Keratinocyte (primary cell): ENCODE data around the gene PCDHGB1. TPM values are rescaled to one million over a fixed set of nuclear protein-coding genes. Genes with fewer than 3 reads are reported as not detected.

Experiments used
- DNase-seq: peaks from one replicate; pipeline ENCODE4 v3.0.0-alpha.2; 2011; ENCODE audit warnings: low read depth, missing footprints, low spot score
- FAIRE-seq: peaks from 2 replicates; lab custom pipeline; 2011; peaks lifted over from hg19 to GRCh38; lab: Jason Lieb, UNC
- H2AFZ ChIP-seq: 2 replicates; pipeline ENCODE4 v1.6.0; 2012; ENCODE audit warnings: low read length, control low read depth, inconsistent platforms; ENCODE audit not compliant: control insufficient read depth
- H3K27ac ChIP-seq: 2 replicates; pipeline ENCODE4 v1.5.1; 2011; ENCODE audit warnings: low read length; ENCODE audit not compliant: control insufficient read depth, insufficient read depth
- H3K27me3 ChIP-seq: 3 replicates; pipeline ENCODE4 v1.6.0; 2011; ENCODE audit warnings: low read length; ENCODE audit not compliant: control insufficient read depth, insufficient read depth; ENCODE audit errors: extremely low read depth
- H3K36me3 ChIP-seq, 2 experiments: 2 replicates in 1 of 2; 3 replicates in 1 of 2; pipeline ENCODE4 v1.5.1; 2011; ENCODE audit warnings: low read length in 2 of 2, mild to moderate bottlenecking in 1 of 2; ENCODE audit not compliant: control insufficient read depth in 2 of 2, insufficient read depth in 2 of 2; ENCODE audit errors: extremely low read depth in 1 of 2
- H3K4me1 ChIP-seq: 3 replicates; pipeline ENCODE4 v1.5.1; 2011; ENCODE audit warnings: low read length; ENCODE audit not compliant: control insufficient read depth, insufficient read depth; ENCODE audit errors: extremely low read depth
- H3K4me2 ChIP-seq: 3 replicates; pipeline ENCODE4 v1.6.0; 2011; ENCODE audit warnings: low read depth, low read length; ENCODE audit not compliant: control insufficient read depth, insufficient read depth; ENCODE audit errors: extremely low read depth
- H3K4me3 ChIP-seq, 3 experiments: fragments of 200-600 bp in 1 of 3; sonication (generic) in 1 of 3; 2 replicates in 2 of 3; 3 replicates in 1 of 3; pipeline ENCODE4 v1.5.1; 2011 to 2016; ENCODE audit warnings: low read length in 3 of 3, mild to moderate bottlenecking in 3 of 3, control low read depth in 2 of 3, inconsistent platforms in 1 of 3, low read depth in 1 of 3, mixed read lengths in 1 of 3, mixed run types in 1 of 3, moderate library complexity in 1 of 3; ENCODE audit not compliant: control insufficient read depth in 2 of 3, insufficient read depth in 2 of 3; ENCODE audit errors: extremely low read depth in 1 of 3
- H3K79me2 ChIP-seq: 2 replicates; pipeline ENCODE4 v1.6.0; 2012; ENCODE audit warnings: low read length; ENCODE audit not compliant: control insufficient read depth, insufficient read depth
- H3K9ac ChIP-seq: 3 replicates; pipeline ENCODE4 v1.6.0; 2011; ENCODE audit warnings: low read length; ENCODE audit not compliant: control insufficient read depth, insufficient read depth; ENCODE audit errors: extremely low read depth
- H3K9me1 ChIP-seq: 3 replicates; pipeline ENCODE4 v1.6.0; 2011; ENCODE audit warnings: low read length; ENCODE audit not compliant: control insufficient read depth, insufficient read depth; ENCODE audit errors: extremely low read depth
- H3K9me3 ChIP-seq: 2 replicates; pipeline ENCODE4 v1.5.1; 2012; ENCODE audit warnings: low read depth, low read length; ENCODE audit not compliant: control insufficient read depth
- H4K20me1 ChIP-seq: 3 replicates; pipeline ENCODE4 v1.6.0; 2011; ENCODE audit warnings: low read length; ENCODE audit not compliant: control insufficient read depth, insufficient read depth; ENCODE audit errors: extremely low read depth
- EZH2 ChIP-seq: IDR thresholded peaks from one replicate; pipeline ENCODE4 v1.6.1; 2012; ENCODE audit warnings: inconsistent platforms, mild to moderate bottlenecking, low read length, moderate library complexity
- dilution Hi-C: fragments of 300-500 bp; cut with MboI; formaldehyde crosslinking; loops from one replicate; pipeline ENCODE4 v1.7.0; 2020; ENCODE audit warnings: low sequenced_read_pairs; ENCODE audit not compliant: extremely low pct_ligation_motif_present
- polyA plus RNA-seq, 5 experiments: library from polyadenylated mRNA; depleted of rRNA in 3 of 5; stranded (reverse) in 3 of 5; stranded (forward) in 1 of 5; unstranded in 1 of 5; fragments of >200 nt; gene quantifications; 1 replicate in 1 of 5; 2 replicates in 3 of 5; 3 replicates in 1 of 5; pipeline versions ENCODE4 v1.2.1 to v1.2.3, GENCODE V29; 2011 to 2012; ENCODE audit warnings: missing spikeins in 2 of 5, low read depth in 1 of 5, low replicate concordance in 1 of 5
- TF ChIP-seq, protein P1 (sequence below), 3 experiments: IDR thresholded peaks in 1 of 3; conservative IDR thresholded peaks in 1 of 3; optimal IDR thresholded peaks in 1 of 3; 2 replicates in 2 of 3; 3 replicates in 1 of 3; pipeline versions ENCODE3 to v1.5.1; 2011; ENCODE audit warnings: low read length in 3 of 3, mild to moderate bottlenecking in 3 of 3, moderate library complexity in 2 of 3, control low read depth in 1 of 3, inconsistent platforms in 1 of 3; ENCODE audit not compliant: insufficient read depth in 2 of 3; ENCODE audit errors: extremely low read depth in 1 of 3

Gene PCDHGB1
- polyA plus RNA-seq, 1 donor (not counting 4 experiments of a cell fraction or from before 2014, with no cell fraction given) = 0.08 TPM

DNA sequence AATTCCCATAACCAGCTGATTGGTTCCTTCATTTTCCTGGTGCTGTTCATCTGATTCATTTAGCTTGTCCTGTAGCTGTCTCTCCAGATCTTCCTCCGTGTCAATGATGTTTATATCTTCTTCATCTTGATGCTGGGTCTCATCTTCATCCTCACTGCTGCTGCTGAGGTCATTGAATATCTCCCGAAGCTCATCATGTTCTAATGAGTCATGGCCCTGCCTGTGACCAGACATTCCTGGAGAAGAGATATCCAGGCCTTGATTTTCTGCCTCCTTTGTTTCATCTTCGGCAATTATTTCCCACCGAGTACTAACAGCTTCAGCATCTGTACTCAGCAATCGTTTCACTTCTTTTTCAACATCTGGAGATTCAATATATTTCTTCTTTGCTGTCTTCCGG is 30.7 kb upstream of the PCDHGB1 start:
- peaks cover 1 to 12% of the 10 kb centered on the region in 2 experiments for H3K36me3 ChIP-seq
- no peak overlapping the region for H2AFZ ChIP-seq
- H3K9ac ChIP-seq = no peak overlapping the region
- no peak for DNase-seq
- peaks cover 22% of the 10 kb centered on the region for H3K9me3 ChIP-seq
- no peaks in the 10 kb centered on the region for H3K27me3 ChIP-seq
- H3K27ac ChIP-seq = no peak overlapping the region
- H3K4me3 ChIP-seq = peak overlapping the region in 2 of 3 experiments; percentile 97 to 98
- TF ChIP-seq, protein P1, sequence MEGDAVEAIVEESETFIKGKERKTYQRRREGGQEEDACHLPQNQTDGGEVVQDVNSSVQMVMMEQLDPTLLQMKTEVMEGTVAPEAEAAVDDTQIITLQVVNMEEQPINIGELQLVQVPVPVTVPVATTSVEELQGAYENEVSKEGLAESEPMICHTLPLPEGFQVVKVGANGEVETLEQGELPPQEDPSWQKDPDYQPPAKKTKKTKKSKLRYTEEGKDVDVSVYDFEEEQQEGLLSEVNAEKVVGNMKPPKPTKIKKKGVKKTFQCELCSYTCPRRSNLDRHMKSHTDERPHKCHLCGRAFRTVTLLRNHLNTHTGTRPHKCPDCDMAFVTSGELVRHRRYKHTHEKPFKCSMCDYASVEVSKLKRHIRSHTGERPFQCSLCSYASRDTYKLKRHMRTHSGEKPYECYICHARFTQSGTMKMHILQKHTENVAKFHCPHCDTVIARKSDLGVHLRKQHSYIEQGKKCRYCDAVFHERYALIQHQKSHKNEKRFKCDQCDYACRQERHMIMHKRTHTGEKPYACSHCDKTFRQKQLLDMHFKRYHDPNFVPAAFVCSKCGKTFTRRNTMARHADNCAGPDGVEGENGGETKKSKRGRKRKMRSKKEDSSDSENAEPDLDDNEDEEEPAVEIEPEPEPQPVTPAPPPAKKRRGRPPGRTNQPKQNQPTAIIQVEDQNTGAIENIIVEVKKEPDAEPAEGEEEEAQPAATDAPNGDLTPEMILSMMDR (optimal IDR thresholded peaks at IDR 0.05 in 1 of 3, IDR thresholded peaks at IDR 0.05 in 1 of 3, conservative IDR thresholded peaks at IDR 0.05 in 1 of 3; ENCODE audit: extremely low read depth in 1 of 3, insufficient read depth in 2 of 3, low read length in 3 of 3) = no peak
- no peaks in the 10 kb centered on the region for H3K9me1 ChIP-seq
- H3K4me1 ChIP-seq = peaks cover 8% of the 10 kb centered on the region
- no peaks in the 10 kb centered on the region for H4K20me1 ChIP-seq
- peaks cover 15% of the 10 kb centered on the region for H3K79me2 ChIP-seq
- FAIRE-seq = no peak
- dilution Hi-C loops = no loop called here
- H3K4me2 ChIP-seq = peak overlapping the region; percentile 87

DNA sequence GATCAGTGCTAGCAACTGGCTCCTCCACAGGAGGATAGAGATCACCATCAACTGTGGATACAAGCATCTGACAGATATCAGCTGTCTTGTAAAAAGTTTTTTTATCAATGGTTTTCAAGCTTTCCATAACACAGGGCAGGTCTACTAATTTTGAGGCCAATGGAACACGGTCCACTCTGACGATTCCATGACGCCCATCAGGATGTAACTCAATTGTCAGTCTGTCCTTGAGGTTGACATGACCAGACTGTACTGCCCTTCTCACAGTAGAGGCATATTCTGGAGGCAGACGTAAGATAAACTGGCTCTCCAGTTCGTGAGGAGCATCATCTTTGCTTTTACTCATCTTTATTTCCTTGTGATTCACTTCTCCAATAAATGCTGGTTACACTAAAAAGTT is 30.2 kb upstream of the PCDHGB1 start:
- Histone ChIP-seq H3K4me1 (peaks cover 8% of the 10 kb centered on the region), H3K27me3 (no peaks in the 10 kb centered on the region), H3K9ac (no peak overlapping the region), H3K9me1 (no peaks in the 10 kb centered on the region), H3K4me2 (peak overlapping the region; percentile 87), H3K79me2 (peaks cover 15% of the 10 kb centered on the region), H3K9me3 (peaks cover 22% of the 10 kb centered on the region), H2AFZ (no peak overlapping the region), H3K27ac (no peak overlapping the region), H3K36me3 (peaks cover 1 to 12% of the 10 kb centered on the region in 2 experiments), H4K20me1 (no peaks in the 10 kb centered on the region), H3K4me3 (peak overlapping the region; percentile 75 to 98 (median 97))
- FAIRE-seq (no peak), DNase-seq (no peak)
- no peak for TF ChIP-seq EZH2
- TF ChIP-seq, protein P1 (optimal IDR thresholded peaks at IDR 0.05 in 1 of 3, IDR thresholded peaks at IDR 0.05 in 1 of 3, conservative IDR thresholded peaks at IDR 0.05 in 1 of 3; ENCODE audit: extremely low read depth in 1 of 3, insufficient read depth in 2 of 3, low read length in 3 of 3) = no peak
- dilution Hi-C loops = no loop called here
